Activated CD8-positive, alpha-beta T cell treated with anti-CD3 and anti-CD28 coated beads, Interleukin-2, amount 10 ng/mL, durations not matched to agents 7 days and 5 days (primary cell): ENCODE measurements around the gene SLC18A3. TPM values are rescaled to one million over a fixed set of nuclear protein-coding genes. Genes with fewer than 3 reads are reported as not detected.

Experiments
- total RNA-seq, 2 experiments: library from RNA; stranded (reverse); gene quantifications; one replicate each; pipeline ENCODE4 v1.2.3, GENCODE V29; 2021

SLC18A3 gene
- total RNA-seq, 2 experiments from 2014 or later: not detected

Other genes with a start within 250 kb of the SLC18A3 start
- gene DRGX, start 214.2 kb upstream of the SLC18A3 start, total RNA-seq: not detected
- 10 to 100 TPM; 20.5 to 20.6 TPM for gene ERCC6, start 71.2 kb upstream of the SLC18A3 start, total RNA-seq
- not detected for gene CHAT, start 3.7 kb downstream of the SLC18A3 start, total RNA-seq
- not detected for gene C10orf53, start 69.3 kb downstream of the SLC18A3 start, total RNA-seq
- gene OGDHL, start 152.0 kb downstream of the SLC18A3 start, total RNA-seq: under 1 TPM in 1 of 2 experiments, not detected in 1; 0.10 TPM